SK-N-SH (cell line): ENCODE results near the gene ARF5.

Source experiments
- CTCF ChIP-seq: fragments of 200-600 bp; sonication (generic); IDR thresholded peaks from 2 replicates; pipeline ENCODE4 v1.6.1; 2017; ENCODE audit warnings: antibody characterized with exemption, mild to moderate bottlenecking, moderate library complexity
- JUND ChIP-seq: IDR thresholded peaks from 2 replicates; pipeline ENCODE4 v1.4.0; 2012
- POLR2AphosphoS5 ChIP-seq: IDR thresholded peaks from 2 replicates; pipeline ENCODE4 v1.6.1; 2012; ENCODE audit warnings: low read depth, low read length
- REST ChIP-seq: IDR thresholded peaks from 2 replicates; pipeline ENCODE4 v1.6.1; 2012; ENCODE audit warnings: mild to moderate bottlenecking, low read depth, low read length, moderate library complexity
- TCF12 ChIP-seq: IDR thresholded peaks from 2 replicates; pipeline ENCODE4 v1.4.0; 2012
- TEAD4 ChIP-seq: IDR thresholded peaks from 2 replicates; pipeline ENCODE4 v1.4.0; 2012; ENCODE audit warnings: mild to moderate bottlenecking, borderline replicate concordance; ENCODE audit not compliant: insufficient read depth
- USF2 ChIP-seq: fragments of 150-350 bp; IDR thresholded peaks from 2 replicates; pipeline ENCODE4 v1.6.1; 2017; ENCODE audit warnings: antibody characterized with exemption, low read length, low read depth, borderline replicate concordance
- YY1 ChIP-seq: IDR thresholded peaks from 2 replicates; pipeline ENCODE4 v1.4.0; 2012; ENCODE audit warnings: low read depth, mild to moderate bottlenecking
- ZBTB33 ChIP-seq: IDR thresholded peaks from 2 replicates; pipeline ENCODE4 v1.4.0; 2012; ENCODE audit warnings: low read depth, borderline replicate concordance

GRCh38 chr7:127539116-127539515, 49.1 kb upstream of the ARF5 start:
- no peak for TF ChIP-seq CTCF
- no peak for TF ChIP-seq REST
- no peak for TF ChIP-seq JUND
- TF ChIP-seq USF2 = no peak
- no peak for TF ChIP-seq YY1
- TF ChIP-seq TCF12 = no peak
- TF ChIP-seq POLR2AphosphoS5 = no peak
- no peak for TF ChIP-seq ZBTB33
- TF ChIP-seq TEAD4 = no peak
